PC-3 (cell line): ENCODE measurements around the gene NEDD4L.

ENCODE experiments used
- EZH2 ChIP-seq: fragments of 300-600 bp; sonication (generic); IDR thresholded peaks from one replicate; pipeline ENCODE4 v1.6.1; 2017; ENCODE audit warnings: antibody characterized with exemption, mild to moderate bottlenecking, low read length; ENCODE audit not compliant: unreplicated experiment
- TF ChIP-seq, protein P1 (sequence below): fragments of 300-600 bp; sonication (generic); conservative IDR thresholded peaks from 2 replicates; pipeline ENCODE4 v1.5.1; 2017; ENCODE audit warnings: antibody characterized with exemption, low read depth, mild to moderate bottlenecking, low read length

DNA sequence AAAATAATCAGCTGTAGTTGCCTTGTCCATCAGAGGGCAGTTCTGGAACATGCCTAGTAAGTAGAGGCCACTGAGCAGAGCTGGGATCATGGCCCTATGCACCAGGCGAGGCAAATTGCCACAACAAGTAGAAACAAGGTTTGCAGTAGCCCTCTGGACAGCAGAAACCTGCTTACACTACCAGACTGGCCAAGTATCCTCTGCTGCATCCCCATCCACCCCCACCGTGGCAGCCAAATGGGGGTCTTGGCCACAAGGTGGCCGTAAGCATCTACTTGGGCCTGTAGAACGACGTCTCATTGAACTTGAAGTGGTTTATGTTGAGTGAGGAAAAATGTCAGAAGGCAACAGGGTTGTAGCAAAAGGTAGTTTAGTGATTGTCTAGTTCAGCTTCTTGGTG is 343.7 kb downstream of the NEDD4L start:
- TF ChIP-seq, protein P1, sequence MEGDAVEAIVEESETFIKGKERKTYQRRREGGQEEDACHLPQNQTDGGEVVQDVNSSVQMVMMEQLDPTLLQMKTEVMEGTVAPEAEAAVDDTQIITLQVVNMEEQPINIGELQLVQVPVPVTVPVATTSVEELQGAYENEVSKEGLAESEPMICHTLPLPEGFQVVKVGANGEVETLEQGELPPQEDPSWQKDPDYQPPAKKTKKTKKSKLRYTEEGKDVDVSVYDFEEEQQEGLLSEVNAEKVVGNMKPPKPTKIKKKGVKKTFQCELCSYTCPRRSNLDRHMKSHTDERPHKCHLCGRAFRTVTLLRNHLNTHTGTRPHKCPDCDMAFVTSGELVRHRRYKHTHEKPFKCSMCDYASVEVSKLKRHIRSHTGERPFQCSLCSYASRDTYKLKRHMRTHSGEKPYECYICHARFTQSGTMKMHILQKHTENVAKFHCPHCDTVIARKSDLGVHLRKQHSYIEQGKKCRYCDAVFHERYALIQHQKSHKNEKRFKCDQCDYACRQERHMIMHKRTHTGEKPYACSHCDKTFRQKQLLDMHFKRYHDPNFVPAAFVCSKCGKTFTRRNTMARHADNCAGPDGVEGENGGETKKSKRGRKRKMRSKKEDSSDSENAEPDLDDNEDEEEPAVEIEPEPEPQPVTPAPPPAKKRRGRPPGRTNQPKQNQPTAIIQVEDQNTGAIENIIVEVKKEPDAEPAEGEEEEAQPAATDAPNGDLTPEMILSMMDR: no peak
- no peak for TF ChIP-seq EZH2
